ENCODE results near the gene PCK2.

PCK2 gene

DNA sequence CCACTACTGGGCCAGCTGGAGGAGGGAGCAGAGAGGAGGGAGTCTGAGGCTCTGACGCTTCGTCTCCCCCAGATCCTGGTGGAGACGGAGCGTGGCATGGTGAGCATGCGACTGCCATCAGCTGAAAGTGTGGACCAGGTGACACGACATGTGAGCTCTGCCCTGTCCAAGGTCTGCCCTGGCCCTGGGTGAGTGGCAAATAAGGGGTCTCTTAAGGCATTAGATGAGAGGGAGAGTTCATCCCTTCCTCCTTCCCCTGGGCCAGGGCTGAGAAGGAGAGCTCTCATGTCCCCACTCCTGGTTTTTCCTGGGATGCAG is 39.8 kb upstream of the PCK2 start:
- H3K4me3 ChIP-seq (ENCODE audit: low read depth, low read length) = no peak overlapping the region
- no peak for TF ChIP-seq CTCF (IDR thresholded peaks at IDR 0.05; ENCODE audit: low read depth, low read length)

GRCh38 chr14:24054646-24055045 is 39.5 kb upstream of the PCK2 start:
- TF ChIP-seq CTCF (IDR thresholded peaks at IDR 0.05; ENCODE audit: low read depth, low read length) = no peak
- no peak overlapping the region for H3K4me3 ChIP-seq (ENCODE audit: low read depth, low read length)

DNA sequence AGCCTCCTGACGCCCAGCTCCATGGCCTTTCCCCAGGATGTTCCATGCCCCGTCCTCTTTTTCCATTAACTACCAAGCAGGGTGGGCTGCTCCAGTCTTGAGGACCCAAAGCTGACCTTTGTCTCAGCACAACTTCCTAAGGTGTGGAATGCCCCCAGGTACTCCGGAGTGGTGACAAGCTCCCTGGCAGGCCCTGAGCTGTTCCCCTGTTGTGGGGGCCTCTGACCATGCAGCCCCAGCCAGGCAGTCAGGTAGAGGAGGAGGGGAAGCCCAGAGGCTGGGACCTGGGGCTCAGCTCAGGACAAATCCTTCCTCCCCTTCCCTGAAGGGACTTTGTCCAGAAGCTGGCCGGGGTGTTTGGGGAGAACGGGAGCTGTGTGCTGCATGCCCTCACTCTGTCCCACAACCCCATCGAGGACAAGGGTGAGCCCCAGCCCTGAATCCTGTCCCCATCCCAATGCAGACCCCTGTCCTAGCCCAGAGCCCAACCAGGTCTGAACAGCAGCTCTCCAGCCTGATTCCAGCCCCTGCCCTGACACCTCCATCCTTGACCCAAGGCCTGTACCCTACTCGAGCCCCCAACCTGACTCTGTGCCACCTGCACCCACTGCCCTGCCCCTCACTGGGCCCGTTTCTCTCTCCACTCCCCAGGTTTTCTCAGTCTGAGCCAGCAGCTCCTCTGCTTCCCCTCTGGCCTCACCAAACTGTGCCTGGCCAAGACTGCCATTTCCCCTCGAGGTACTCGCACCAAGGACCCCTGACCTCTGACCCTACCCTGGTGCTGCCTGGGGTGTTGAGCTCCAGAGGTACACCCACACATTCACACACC is 37.9 kb upstream of the PCK2 start:
- no peak for TF ChIP-seq CTCF (IDR thresholded peaks at IDR 0.05; ENCODE audit: low read depth, low read length)
- H3K4me3 ChIP-seq (ENCODE audit: low read depth, low read length) = no peak overlapping the region

DNA sequence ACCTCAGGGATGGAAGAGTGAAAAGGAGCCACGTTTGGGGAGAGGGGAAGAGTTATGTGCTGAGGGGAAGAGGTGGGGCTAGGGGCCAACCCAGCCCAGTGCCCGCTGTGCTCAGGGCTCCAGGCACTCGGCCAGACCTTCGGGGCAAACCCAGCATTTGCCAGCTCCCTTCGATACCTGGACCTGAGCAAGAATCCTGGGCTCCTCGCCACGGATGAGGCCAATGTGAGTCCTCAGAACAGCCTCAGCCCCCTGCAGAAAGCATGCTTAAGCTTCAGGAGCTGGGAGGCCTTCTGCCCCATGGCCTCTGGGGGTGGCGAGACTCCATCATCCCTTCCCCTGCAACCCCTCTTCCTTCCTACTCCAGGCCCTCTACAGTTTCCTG is 37.3 kb upstream of the PCK2 start:
- H3K4me3 ChIP-seq (ENCODE audit: low read depth, low read length) = no peak overlapping the region
- TF ChIP-seq CTCF (IDR thresholded peaks at IDR 0.05; ENCODE audit: low read depth, low read length) = no peak

DNA sequence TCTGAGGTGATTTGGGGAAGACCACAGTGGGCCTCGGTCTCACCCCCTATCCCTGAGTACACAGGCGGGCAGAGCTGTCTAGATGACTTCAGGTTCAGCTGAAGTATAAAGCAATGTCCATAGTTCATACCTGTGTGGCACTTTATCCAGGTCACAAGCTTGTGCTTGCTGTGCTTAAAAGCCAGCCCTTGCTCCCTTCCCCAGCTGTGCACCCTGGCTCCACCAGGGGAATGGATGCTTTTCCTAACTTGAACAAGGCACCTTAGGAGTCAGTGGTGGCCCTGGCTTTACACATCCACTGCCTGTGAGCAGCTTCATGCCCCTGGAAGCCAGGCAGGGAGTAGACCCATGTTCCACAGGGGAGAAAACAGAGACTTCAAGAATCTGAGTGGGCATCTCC is 36.8 kb upstream of the PCK2 start:
- TF ChIP-seq CTCF (IDR thresholded peaks at IDR 0.05; ENCODE audit: low read depth, low read length) = no peak
- H3K4me3 ChIP-seq (ENCODE audit: low read depth, low read length) = no peak overlapping the region

DNA sequence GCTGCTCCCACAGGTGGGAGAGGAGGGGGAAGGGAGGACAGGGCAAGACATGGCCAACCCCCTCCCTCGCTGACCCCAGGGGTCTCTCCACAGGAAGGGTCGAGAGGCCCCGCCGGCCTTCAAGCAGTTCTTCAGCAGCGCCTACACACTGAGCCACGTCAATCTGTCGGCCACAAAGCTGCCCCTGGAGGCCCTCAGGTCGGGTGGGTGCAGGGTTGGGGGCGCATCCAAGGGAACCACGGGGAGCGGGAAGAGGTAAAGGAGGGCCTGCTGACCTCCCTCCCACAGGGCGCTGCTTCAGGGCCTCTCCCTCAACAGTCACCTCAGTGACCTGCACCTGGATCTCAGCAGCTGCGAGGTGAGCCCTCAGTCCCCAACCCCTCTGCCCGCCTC is 36.2 kb upstream of the PCK2 start:
- TF ChIP-seq CTCF (IDR thresholded peaks at IDR 0.05; ENCODE audit: low read depth, low read length) = no peak
- H3K4me3 ChIP-seq (ENCODE audit: low read depth, low read length) = no peak overlapping the region

- H3K4me3 ChIP-seq (ENCODE audit: low read depth, low read length) = no peak overlapping the region
- peak; percentile 81 for TF ChIP-seq CTCF (IDR thresholded peaks at IDR 0.05; ENCODE audit: low read depth, low read length)
These were observed 35.7 kb upstream of the PCK2 start for GRCh38 chr14:24058260-24058950.

All from WI38 (cell line).